GM12878 (cell line): ENCODE results near the gene PACS1. TPM values are rescaled to one million over a fixed set of nuclear protein-coding genes. Genes with fewer than 3 reads are reported as not detected.

Experiments used
- ATAC-seq: fragments of 200-7000 bp; cut with Tn5 transposase; 3 replicates; pipeline ENCODE4 v1.9.1; 2020; ENCODE audit warnings: mild to moderate bottlenecking, moderate library complexity
- BruUV-seq: library from RNA; stranded (reverse); fragments of 400-500 nt; replicated peaks from 2 replicates; lab custom pipeline; 2021; lab: Mats Ljungman, UMichigan
- CTCF ChIA-PET: fragments of 300-600 bp; sonication (Branson Sonifier 250); formaldehyde crosslinking; extraction: SDS; loops from one replicate; lab custom pipeline; 2021; ENCODE audit warnings: inconsistent platforms; lab: Yijun Ruan, JAX
- POLR2A ChIA-PET: fragments of 350-600 bp; formaldehyde crosslinking; extraction: SDS; loops from one replicate; lab custom pipeline; 2021; ENCODE audit warnings: inconsistent platforms; lab: Charles Lee
- RAD21 ChIA-PET: fragments of 300-600 bp; sonication (Branson Sonifier 250); formaldehyde crosslinking; loops from one replicate; lab custom pipeline; 2023; ENCODE audit warnings: antibody characterized with exemption; ENCODE audit not compliant: unreplicated experiment; lab: Charles Lee
- SMC1A ChIA-PET: fragments of 300-600 bp; sonication (Branson Sonifier 250); formaldehyde crosslinking; loops from one replicate; lab custom pipeline; 2023; ENCODE audit not compliant: unreplicated experiment, uncharacterized antibody; lab: Charles Lee
- DNase-seq: peaks from one replicate; pipeline ENCODE4 v3.0.0-alpha.2; 2011; ENCODE audit warnings: low read depth, low spot score
- FAIRE-seq: peaks from 3 replicates; lab custom pipeline; 2011; peaks lifted over from hg19 to GRCh38; lab: Jason Lieb, UNC
- H2AFZ ChIP-seq: 2 replicates; pipeline ENCODE4 v1.6.0; 2011; ENCODE audit warnings: low read depth, low read length, control low read depth; ENCODE audit not compliant: control insufficient read depth
- H3K27ac ChIP-seq: 2 replicates; pipeline ENCODE4 v1.5.1; 2011; ENCODE audit warnings: control low read depth; ENCODE audit not compliant: control insufficient read depth, insufficient read depth
- H3K27me3 ChIP-seq, 2 experiments: replicated peaks in 1 of 2; 2 replicates each; pipeline versions ENCODE4 v1.6.0 to v1.6.1; 2011; ENCODE audit warnings: low read length in 1 of 2; ENCODE audit not compliant: control insufficient read depth in 2 of 2, insufficient read depth in 2 of 2
- H3K36me3 ChIP-seq, 2 experiments: 2 replicates each; pipeline ENCODE4 v1.5.1; 2011; ENCODE audit warnings: low read length in 1 of 2; ENCODE audit not compliant: control insufficient read depth in 2 of 2, insufficient read depth in 2 of 2
- H3K4me1 ChIP-seq: 2 replicates; pipeline ENCODE4 v1.6.1; 2011; ENCODE audit warnings: mild to moderate bottlenecking, low read length, moderate library complexity, mixed read lengths; ENCODE audit not compliant: control insufficient read depth, insufficient read depth
- H3K4me2 ChIP-seq: 2 replicates; pipeline ENCODE4 v1.6.0; 2011; ENCODE audit warnings: control low read depth; ENCODE audit not compliant: control insufficient read depth, insufficient read depth
- H3K4me3 ChIP-seq: fragments of 200-600 bp; sonication (generic); 2 replicates; pipeline ENCODE4 v1.5.1; 2016
- H3K79me2 ChIP-seq: 2 replicates; pipeline ENCODE4 v1.6.0; 2011; ENCODE audit warnings: low read length; ENCODE audit not compliant: control insufficient read depth, insufficient read depth
- H3K9ac ChIP-seq: 2 replicates; pipeline ENCODE4 v1.8.0; 2011; ENCODE audit warnings: low read length, control low read depth, mixed read lengths; ENCODE audit not compliant: control insufficient read depth, insufficient read depth
- H3K9me3 ChIP-seq: replicated peaks from 3 replicates; pipeline ENCODE4 v1.5.1; 2011; ENCODE audit warnings: mild to moderate bottlenecking, low read length; ENCODE audit not compliant: control insufficient read depth, insufficient read depth
- H4K20me1 ChIP-seq: 2 replicates; pipeline ENCODE4 v1.6.0; 2011; ENCODE audit not compliant: control insufficient read depth, insufficient read depth
- BHLHE40 ChIP-seq, 2 experiments: fragments of 450-650 bp in 1 of 2; IDR thresholded peaks; 2 replicates each; pipeline ENCODE4 v1.6.1; 2011 to 2017; ENCODE audit warnings: low read depth in 2 of 2, borderline replicate concordance in 1 of 2, improper control_type of control experiment in 1 of 2, low read length in 1 of 2, mild to moderate bottlenecking in 1 of 2
- IKZF2 ChIP-seq, 2 experiments: fragments of 450-650 bp; IDR thresholded peaks; 2 replicates each; pipeline ENCODE4 v1.6.1; 2017; ENCODE audit warnings: mild to moderate bottlenecking in 2 of 2, moderate library complexity in 2 of 2
- MTA2 ChIP-seq: fragments of 450-650 bp; IDR thresholded peaks from 2 replicates; pipeline ENCODE4 v1.6.1; 2016; ENCODE audit warnings: low read depth, mild to moderate bottlenecking, moderate library complexity
- NBN ChIP-seq: fragments of 450-650 bp; IDR thresholded peaks from 2 replicates; pipeline ENCODE4 v1.6.1; 2016
- RAD21 ChIP-seq: IDR thresholded peaks from 2 replicates; pipeline ENCODE4 v1.6.1; 2011; ENCODE audit warnings: mild to moderate bottlenecking, low read depth, low read length, moderate library complexity; ENCODE audit not compliant: insufficient read depth
- SMC3 ChIP-seq: IDR thresholded peaks from 2 replicates; pipeline ENCODE4 v1.6.1; 2011; ENCODE audit warnings: low read length, improper control_type of control experiment, borderline replicate concordance
- USF2 ChIP-seq: IDR thresholded peaks from 2 replicates; pipeline ENCODE4 v1.6.1; 2011; ENCODE audit warnings: low read depth, low read length, improper control_type of control experiment, borderline replicate concordance
- WGBS: methylation state at CpG from one replicate; pipeline ENCODE4 v1.1.6; 2016; ENCODE audit warnings: low lambda C conversion rate; ENCODE audit not compliant: insufficient replicate concordance, insufficient coverage; ENCODE audit errors: missing lambda C conversion rate; 5-methylcytosine and 5-hydroxymethylcytosine counted together
- in situ Hi-C: fragments of 300-500 bp; cut with MboI; formaldehyde crosslinking; loops from 9 replicates; pipeline ENCODE4 v1.14.3; 2018; ENCODE audit warnings: mixed read lengths
- intact Hi-C: fragments of 100-400 bp; cut with micrococcal nuclease; formaldehyde crosslinking; loops from one replicate; pipeline ENCODE4 v1.14.2; 2022; ENCODE audit not compliant: unreplicated experiment
- polyA plus RNA-seq, 11 experiments: library from polyadenylated mRNA; depleted of rRNA in 4 of 11; unstranded in 6 of 11; stranded (reverse) in 5 of 11; fragments of >200 nt; fragmentation: Nextera tagmentation in 4 of 11; fragmentation: Illumina TruSeq in 1 of 11; extraction: Ambion mirVana in 4 of 11; extraction: Trizol in 1 of 11; gene quantifications; 1 replicate in 1 of 11; 2 replicates in 10 of 11; pipeline versions ENCODE4 v1.2.1 to v1.2.3, GENCODE V29; 2011 to 2016; ENCODE audit warnings: inconsistent platforms in 2 of 11, missing spikeins in 2 of 11, low read depth in 1 of 11
- total RNA-seq, 4 experiments: library from RNA; depleted of rRNA in 3 of 4; stranded (reverse); fragments of >200 nt in 3 of 4; fragmentation: Illumina TruSeq in 1 of 4; extraction: Trizol in 1 of 4; gene quantifications; 2 replicates each; pipeline versions ENCODE4 v1.2.1 to v1.2.3, GENCODE V29; 2013 to 2021
- TF ChIP-seq, protein P1 (sequence below): fragments of 450-650 bp; IDR thresholded peaks from 2 replicates; pipeline ENCODE4 v1.6.1; 2018; ENCODE audit warnings: borderline replicate concordance, mild to moderate bottlenecking; ENCODE audit not compliant: partially characterized antibody
- TF ChIP-seq, protein P2 (sequence below): fragments of 450-650 bp; IDR thresholded peaks from 2 replicates; pipeline ENCODE4 v1.6.1; 2016; ENCODE audit warnings: mild to moderate bottlenecking

PACS1 gene
- total and polyA plus RNA-seq, 10 of the 15 experiments (the other 5 are each of a cell fraction or from before 2014, with no cell fraction given): 1.1 to 74.3 (median 17.9) TPM

- TF ChIP-seq NBN (no peak), USF2 (no peak), SMC3 (peak; percentile 60; the same call in 1 of the 2 replicates)
Measured at GRCh38 chr11:66068154-66068821, 1.8 kb upstream of the PACS1 start (continued).

- RAD21 ChIA-PET: interaction anchor here (0.9 to 7.3 kb wide), 11 partner anchors 12 to 209 kb away, joined by 3 to 81 read pairs (median 6); partner anchors contain the start of genes MUS81 and SF3B2
- H3K36me3 ChIP-seq: peaks cover 16 to 39% of the 10 kb centered on the region in 2 experiments
- TF ChIP-seq, protein P1, sequence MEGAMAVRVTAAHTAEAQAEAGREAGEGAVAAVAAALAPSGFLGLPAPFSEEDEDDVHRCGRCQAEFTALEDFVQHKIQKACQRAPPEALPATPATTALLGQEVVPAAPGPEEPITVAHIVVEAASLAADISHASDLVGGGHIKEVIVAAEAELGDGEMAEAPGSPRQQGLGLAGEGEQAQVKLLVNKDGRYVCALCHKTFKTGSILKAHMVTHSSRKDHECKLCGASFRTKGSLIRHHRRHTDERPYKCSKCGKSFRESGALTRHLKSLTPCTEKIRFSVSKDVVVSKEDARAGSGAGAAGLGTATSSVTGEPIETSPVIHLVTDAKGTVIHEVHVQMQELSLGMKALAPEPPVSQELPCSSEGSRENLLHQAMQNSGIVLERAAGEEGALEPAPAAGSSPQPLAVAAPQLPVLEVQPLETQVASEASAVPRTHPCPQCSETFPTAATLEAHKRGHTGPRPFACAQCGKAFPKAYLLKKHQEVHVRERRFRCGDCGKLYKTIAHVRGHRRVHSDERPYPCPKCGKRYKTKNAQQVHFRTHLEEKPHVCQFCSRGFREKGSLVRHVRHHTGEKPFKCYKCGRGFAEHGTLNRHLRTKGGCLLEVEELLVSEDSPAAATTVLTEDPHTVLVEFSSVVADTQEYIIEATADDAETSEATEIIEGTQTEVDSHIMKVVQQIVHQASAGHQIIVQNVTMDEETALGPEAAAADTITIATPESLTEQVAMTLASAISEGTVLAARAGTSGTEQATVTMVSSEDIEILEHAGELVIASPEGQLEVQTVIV: no peak
- TF ChIP-seq BHLHE40 (IDR thresholded peaks at IDR 0.05; ENCODE audit: borderline replicate concordance in 1 of 2, low read depth in 2 of 2, low read length in 1 of 2) (no peak), RAD21 (peak; percentile 22; the same call in 1 of the 2 replicates), IKZF2 (IDR thresholded peaks at IDR 0.05) (peak in 1 of 2 experiments; percentile 45; a peak in 3 of 4 replicates), MTA2 (0 out of 2 replicates have a peak, but pooled peaks have one; percentile 18)
- TF ChIP-seq, protein P2, sequence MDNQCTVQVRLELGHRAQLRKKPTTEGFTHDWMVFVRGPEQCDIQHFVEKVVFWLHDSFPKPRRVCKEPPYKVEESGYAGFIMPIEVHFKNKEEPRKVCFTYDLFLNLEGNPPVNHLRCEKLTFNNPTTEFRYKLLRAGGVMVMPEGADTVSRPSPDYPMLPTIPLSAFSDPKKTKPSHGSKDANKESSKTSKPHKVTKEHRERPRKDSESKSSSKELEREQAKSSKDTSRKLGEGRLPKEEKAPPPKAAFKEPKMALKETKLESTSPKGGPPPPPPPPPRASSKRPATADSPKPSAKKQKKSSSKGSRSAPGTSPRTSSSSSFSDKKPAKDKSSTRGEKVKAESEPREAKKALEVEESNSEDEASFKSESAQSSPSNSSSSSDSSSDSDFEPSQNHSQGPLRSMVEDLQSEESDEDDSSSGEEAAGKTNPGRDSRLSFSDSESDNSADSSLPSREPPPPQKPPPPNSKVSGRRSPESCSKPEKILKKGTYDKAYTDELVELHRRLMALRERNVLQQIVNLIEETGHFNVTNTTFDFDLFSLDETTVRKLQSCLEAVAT: peak; percentile 42; the same call in 1 of the 2 replicates
Measured at GRCh38 chr11:66068923-66069714, 953 bp upstream of the PACS1 start.

More at GRCh38 chr11:66068923-66069714, 953 bp upstream of the PACS1 start:
- ATAC-seq (peak; percentile 64), DNase-seq (no peak), FAIRE-seq (peak; percentile 27)
- intact Hi-C loops: loop anchor here (2.0 kb wide), 1 partner anchor 58 kb away; no protein-coding TSS in a partner anchor
- TSS peak; percentile 88 for BruUV-seq
- ChIA-PET SMC1A (interaction anchor here (0.7 to 17.7 kb wide), 17 partner anchors 9 to 179 kb away, joined by 3 to 265 read pairs (median 5); partner anchors contain the start of genes BANF1, EIF1AD and SF3B2), CTCF (interaction anchor here (0.6 to 20.0 kb wide), 27 partner anchors 9 to 270 kb away, joined by 3 to 195 read pairs (median 8); partner anchors contain the start of genes CCDC85B, SF3B2 and YIF1A), POLR2A (interaction anchor here (0.5 to 6.3 kb wide), 17 partner anchors 9 to 73 kb away, joined by 3 to 56 read pairs (median 4); partner anchors contain the start of genes BANF1 and SF3B2)
- Histone ChIP-seq H3K4me2 (peak overlapping the region; percentile 90), H2AFZ (0 out of 2 replicates have a peak overlapping the region, but pooled peaks have one; percentile 28), H3K4me1 (peaks cover 23% of the 10 kb centered on the region), H3K4me3 (peak overlapping the region; percentile 59), H3K9me3 (peaks cover 4% of the 10 kb centered on the region; the same call in 2 of the 3 replicates), H3K27ac (peak overlapping the region; percentile 83), H4K20me1 (no peaks in the 10 kb centered on the region), H3K9ac (peak overlapping the region; percentile 70), H3K27me3 (no peaks in the 10 kb centered on the region), H3K79me2 (peaks cover 41% of the 10 kb centered on the region)
- in situ Hi-C loops: loop anchor here (5.0 kb wide), 1 partner anchor 63 kb away; no protein-coding TSS in a partner anchor
- WGBS: 1% methylated on average over 14 of the region's 14 CpGs
